Fibroblast of mammary gland (primary cell): Measurements from ENCODE around the gene HS6ST3.
A peak's percentile ranks its signal among the peaks of the same experiment; 100 is the strongest.

ENCODE experiments used
- DNase-seq: peaks from one replicate; pipeline ENCODE4 v3.0.0-alpha.2; 2010; ENCODE audit warnings: low read depth
- H3K4me3 ChIP-seq: 2 replicates; pipeline ENCODE4 v1.5.1; 2011; ENCODE audit warnings: low read depth, mild to moderate bottlenecking, low read length, moderate library complexity; ENCODE audit not compliant: control insufficient read depth
- CTCF ChIP-seq: conservative IDR thresholded peaks from 2 replicates; pipeline ENCODE4 v1.5.1; 2011; ENCODE audit warnings: low read depth, low read length, inconsistent platforms; ENCODE audit not compliant: control insufficient read depth, insufficient read depth

Gene HS6ST3

GRCh38 chr13:96650301-96650886, 560.5 kb downstream of the HS6ST3 start:
- peak; percentile 89 for DNase-seq

GRCh38 chr13:96651598-96651997, 561.7 kb downstream of the HS6ST3 start:
- no peak for DNase-seq
- TF ChIP-seq CTCF, result no peak
- no peak overlapping the region for H3K4me3 ChIP-seq

More at GRCh38 chr13:96650301-96650886, 560.5 kb downstream of the HS6ST3 start:
- H3K4me3 ChIP-seq, result no peak overlapping the region
- peak; percentile 11 for TF ChIP-seq CTCF

- TF ChIP-seq CTCF, result no peak
- no peak overlapping the region for H3K4me3 ChIP-seq
- DNase-seq, result peak; percentile 67
Observed at GRCh38 chr13:96652506-96652905, 562.6 kb downstream of the HS6ST3 start.

- no peak overlapping the region for H3K4me3 ChIP-seq
- no peak for TF ChIP-seq CTCF
- DNase-seq, result no peak
Observed at GRCh38 chr13:96661612-96662011, 571.7 kb downstream of the HS6ST3 start.

- DNase-seq, result peak; percentile 53
- no peak for TF ChIP-seq CTCF
- H3K4me3 ChIP-seq, result no peak overlapping the region
Observed at GRCh38 chr13:96662036-96662435, 572.1 kb downstream of the HS6ST3 start.

- DNase-seq, result no peak
- no peak overlapping the region for H3K4me3 ChIP-seq
- no peak for TF ChIP-seq CTCF
Observed at GRCh38 chr13:96667294-96668018, 577.5 kb downstream of the HS6ST3 start.

- DNase-seq, result no peak
- no peak overlapping the region for H3K4me3 ChIP-seq
- TF ChIP-seq CTCF, result no peak
Observed at GRCh38 chr13:96671073-96671472, 581.2 kb downstream of the HS6ST3 start.
